Nucleus accumbens (tissue), 56 donors: ENCODE results near the gene ANAPC4.

ENCODE experiments used
- DNase-seq, 56 donors: peaks; one replicate each; lab custom pipeline; 2025; lab: John Stamatoyannopoulos, UW

Gene ANAPC4

DNA sequence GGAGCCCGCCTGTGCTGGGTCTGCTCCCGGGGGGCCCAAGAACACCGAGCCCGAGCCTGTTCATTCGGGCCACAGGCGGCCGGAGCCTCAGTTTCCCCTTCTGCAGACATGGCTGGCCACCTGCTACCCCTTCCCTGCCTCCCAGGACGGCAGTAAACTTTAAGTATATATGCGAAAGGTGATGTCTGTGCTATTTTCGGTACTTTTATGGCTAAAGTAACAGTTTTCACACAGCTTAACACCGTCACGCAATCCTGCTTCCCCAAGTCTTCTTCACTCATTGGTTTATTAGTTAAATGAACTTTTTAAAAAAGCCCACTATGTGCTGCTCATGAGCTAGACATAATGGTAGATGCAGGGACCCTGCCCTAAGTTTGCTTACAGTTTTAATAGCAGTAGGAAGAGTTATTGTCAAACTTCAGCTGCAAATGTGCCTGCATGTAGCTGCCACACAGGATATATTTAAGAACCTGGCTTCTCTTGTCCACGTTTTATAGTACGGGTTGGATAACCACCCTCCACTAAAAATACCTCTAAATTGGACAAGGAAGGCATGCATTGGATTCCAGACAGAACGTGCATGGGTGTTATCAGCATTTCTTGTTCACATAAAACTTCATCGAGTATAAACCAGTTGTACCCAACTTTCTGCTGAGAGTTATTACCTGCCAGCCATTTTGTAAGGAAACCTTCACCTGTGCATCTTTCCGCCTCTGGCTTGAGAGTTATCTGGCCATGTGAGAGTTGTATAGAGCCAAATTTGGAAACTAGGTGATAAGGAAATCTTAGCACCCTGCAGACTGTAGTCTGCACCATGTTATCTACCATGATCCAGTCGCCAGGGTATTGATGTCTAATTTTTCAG, 741 bp downstream of the ANAPC4 start:
- no peak for DNase-seq

DNA sequence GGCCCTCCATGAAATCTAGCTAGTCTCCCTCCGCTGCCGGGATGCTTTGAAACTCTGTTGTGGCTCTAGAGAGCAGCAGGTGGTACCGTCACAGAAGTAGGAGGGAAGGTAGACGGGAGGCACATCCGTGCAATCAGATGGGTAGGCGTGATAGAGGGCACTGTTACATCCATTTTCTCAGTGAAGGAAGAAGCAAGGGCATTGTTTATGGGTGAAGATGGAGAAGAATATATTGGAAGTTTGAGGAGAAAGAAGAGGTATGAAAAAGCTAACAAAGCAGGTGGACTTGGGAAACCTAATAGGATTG, 1.3 kb downstream of the ANAPC4 start:
- DNase-seq: no peak

DNA sequence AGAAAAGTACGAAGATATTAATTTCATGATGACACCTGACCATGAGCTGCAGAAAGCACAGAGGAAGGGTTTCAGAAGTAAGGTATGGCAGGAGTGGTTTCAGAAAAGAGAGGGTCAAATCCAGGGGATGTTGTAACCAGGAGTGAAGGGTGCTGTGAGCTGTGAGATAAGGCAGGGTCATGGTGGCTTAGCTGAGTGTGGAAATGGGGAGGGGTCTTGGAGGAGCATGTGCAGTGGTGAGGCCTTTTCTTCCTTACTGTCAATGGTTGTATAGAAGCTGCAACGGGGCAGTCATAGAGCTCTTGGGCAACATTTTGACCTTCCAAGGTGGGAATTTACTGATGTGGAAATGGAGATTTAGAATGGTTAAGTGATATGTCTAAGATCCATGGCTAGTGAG, 2.5 kb downstream of the ANAPC4 start:
- DNase-seq: no peak

DNA sequence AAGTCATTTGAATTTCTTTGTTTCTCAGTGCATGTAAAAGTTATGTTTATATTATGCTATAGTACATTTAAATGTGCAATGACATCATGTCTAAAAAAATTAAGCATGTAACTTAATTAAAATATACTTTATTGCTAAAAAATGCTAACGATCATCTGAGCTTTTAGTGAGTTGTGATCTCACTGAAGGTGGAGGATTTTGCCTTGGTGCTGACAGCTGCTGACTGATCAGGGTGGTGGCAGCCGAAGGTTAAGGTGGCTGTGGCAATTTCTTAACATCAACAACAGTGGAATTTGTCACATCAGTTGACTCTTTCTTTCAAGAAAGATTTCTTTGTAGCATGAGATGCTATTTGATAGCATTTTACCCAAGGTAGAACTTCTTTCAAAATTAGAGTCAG, 6.6 kb downstream of the ANAPC4 start:
- no peak for DNase-seq

DNA sequence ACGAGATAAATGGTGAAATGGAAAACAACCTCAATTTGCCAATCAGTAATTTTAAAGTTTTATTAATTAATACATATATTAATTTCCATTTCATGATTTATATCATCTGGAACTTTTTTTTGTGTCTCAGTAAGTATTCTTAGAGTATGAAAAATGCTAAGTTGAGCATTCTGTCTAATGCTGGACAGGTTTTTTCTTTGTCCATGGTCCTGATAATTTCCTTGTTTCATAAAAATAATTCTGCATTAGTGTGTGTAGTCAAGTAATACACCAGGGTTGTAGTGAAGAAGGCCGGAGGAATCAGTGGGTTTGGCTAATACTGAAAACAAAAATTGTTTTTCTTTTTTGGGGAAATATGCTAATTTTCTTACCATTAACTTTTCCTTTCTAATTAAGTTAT, 9.9 kb downstream of the ANAPC4 start:
- no peak for DNase-seq

DNA sequence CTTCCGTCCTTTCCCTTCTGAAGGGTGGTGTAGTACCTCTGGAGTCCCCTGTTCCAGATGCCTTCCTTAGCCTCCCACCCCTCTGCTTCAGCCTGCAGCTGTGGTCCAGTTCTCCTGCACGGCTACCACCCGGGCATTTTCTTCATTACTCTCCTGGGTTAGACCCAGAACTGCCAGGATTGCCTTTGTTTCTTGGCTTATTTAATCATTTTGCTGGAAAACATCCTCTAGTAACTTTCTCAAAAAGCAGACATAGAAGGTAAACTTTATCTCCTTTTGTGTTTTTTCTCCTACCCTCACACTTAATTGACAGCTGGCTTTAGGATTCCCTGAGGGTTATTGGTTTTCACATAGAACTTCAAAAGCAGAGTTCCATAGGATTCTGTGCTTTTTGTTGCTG, 20.2 kb downstream of the ANAPC4 start:
- DNase-seq: no peak

DNA sequence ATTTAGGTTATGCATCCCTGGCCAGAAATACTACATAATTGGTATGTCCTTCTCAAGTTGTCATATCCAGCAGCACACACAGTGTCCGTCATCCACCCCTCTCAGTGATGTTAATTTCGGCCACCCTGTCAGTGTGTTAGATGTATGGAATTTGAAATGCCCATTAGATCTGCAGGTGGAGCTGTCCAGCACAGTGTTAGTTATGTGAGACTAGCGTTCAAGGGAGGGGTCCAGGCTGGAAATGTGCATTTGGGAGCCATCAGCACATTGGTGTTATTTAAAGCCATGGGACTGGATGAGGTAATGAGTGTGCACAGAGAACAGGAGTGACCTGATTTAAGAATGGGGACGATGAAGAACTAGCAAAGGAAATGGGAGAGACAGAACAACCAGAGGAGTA, 22.4 kb downstream of the ANAPC4 start:
- no peak for DNase-seq

DNA sequence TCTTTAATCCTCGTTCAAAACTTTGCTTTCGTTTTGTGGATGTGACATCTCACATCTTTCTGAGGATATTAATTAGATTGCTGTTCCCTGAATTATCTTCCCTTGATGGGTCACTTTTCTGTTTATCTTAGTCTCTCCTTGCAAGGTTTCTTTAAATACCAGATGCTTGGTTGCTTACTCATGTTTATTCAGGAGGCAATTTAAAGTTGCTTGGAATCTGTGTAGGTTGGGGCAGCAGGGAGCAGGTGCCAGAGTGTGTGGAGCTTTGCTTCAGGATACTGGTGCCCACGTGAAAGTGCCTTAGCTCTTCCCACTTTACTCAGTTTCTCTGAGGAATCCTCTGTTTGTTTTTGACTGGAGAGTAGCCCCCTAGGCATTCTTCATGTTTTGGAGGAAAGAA, 24.0 kb downstream of the ANAPC4 start:
- no peak for DNase-seq

DNA sequence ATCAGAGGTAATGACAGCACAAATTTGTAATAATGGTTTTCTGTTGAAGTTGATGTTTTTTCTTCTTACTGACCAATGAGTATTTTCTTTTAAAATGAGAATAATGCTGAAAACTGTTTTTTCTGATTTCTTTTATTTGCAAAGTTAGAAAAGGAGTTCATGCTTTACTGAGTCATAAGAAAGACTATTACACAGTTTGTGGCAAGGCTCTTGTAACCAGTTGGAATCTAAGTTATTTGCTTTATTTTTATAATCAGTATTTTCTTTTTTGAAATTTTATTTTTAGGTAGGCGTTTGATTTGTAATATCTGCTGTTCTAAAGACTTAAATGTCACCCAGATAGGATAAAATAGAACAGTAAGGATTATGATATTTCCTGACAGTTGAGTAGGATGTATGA, 25.5 kb downstream of the ANAPC4 start:
- DNase-seq: no peak

DNA sequence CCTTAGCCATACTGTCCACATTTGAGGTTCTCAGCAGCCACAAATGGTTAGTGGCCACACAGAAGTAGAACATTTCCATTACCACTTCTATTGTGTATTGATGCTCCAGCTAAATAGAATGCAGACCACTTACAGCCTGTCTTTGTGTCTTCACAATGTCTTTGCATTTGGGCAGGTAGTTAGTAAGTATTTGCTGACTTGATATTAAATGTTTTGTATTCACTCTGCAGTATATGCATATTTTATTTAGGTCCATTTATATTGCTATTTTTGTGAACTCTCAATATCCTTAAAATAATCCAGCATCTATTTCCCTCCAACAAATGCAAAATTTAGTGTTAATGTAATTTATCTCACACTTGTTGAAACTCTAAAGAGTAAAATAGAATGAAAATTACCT, 26.6 kb downstream of the ANAPC4 start:
- DNase-seq: no peak

DNA sequence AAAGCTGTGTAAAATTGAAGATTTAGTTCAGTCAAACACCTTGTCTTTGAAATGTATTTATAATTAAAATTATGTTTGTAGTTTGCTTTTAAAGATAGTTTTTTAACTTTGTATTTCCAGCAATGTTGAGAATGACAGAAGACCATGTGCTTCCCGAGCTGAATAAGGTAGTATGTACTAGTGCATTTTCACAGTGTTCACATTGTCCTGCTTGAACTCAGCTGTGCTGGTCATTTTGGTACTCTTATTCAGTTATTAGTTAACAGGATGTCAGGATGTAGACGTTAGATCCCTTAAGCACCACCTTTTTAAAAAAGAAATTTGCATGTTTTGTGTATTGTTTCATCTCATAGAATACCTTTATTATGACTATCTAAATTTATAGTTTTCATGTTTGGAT, 28.4 kb downstream of the ANAPC4 start:
- DNase-seq: no peak

DNA sequence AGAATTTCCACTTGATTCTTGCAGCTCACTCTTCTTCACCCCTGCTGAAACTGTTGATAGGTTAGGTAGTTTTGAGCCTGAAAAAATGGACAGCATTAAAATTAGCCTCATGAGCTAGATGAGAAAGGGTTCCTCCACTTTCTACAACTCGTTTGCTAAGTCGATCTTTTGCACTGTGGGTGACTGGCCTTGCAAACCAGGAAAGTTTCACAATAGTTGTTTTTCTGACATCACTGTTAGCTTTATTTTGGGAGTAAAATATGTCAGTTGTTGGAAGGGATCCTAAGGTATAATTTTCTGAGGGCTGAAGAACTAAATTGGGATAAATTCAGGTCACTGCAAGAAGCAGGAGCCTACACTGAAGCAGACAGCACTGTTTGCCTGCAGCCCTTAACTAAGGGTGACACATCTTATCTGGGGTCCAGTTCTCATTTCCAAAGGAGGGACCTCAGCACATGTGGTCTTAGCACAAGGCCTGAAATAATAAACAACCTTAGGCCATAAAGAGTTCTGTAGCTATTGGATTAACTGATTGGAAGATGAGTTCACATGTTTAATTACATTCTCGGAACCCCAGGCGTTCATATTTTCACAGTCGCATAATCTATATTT, 29.1 kb downstream of the ANAPC4 start:
- no peak for DNase-seq

DNA sequence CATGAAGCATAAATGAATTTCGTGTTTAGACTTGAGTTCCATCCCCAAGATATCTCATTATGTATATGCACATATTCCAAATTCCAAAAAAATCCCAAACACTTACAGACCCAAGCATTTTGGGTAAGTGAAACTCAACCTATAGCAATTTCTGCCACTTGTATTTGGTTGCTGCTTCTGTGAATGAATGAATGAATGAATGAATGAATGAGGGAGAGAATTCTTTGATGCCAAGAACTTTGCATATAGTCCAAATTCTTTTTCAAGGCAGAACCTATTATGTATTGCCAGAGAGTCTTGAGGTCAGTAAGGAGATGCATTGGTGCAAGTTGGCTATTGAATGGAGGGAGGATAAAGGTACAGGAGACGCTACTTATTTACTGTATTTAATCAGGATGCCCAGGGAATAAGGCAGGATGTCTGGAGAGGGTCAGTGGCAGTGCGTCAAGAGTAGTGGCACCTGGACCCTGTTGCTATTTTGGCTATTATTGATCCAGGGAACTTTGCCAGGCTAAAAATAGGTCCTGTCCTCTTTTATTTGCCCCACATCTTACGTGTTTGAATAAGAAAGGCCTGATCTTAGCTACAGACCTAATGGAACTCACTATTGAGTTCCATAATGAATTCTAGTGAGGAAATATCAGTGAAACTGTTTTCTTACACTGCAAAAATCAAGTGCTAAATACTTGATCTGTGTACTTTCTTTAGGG, 33.9 kb downstream of the ANAPC4 start:
- DNase-seq: no peak

DNA sequence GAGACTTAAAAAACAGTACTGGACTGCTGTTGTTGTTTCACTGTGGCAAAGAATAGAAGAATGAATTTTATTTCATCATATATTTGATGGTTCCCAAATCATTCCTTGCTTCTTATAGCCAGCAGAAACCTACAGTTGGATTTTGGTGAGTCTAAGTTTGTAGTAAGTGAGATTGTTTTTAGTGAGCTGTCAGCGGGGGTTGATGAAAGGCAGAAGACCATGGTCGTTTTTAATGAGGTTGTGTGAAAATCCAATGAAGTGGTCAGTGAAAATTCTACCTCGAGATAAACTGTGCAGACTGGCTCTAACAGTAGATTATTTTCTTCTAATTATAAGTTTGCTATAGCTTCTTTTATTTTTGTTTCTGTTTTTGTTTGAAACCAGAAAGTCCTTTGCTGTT, 36.2 kb downstream of the ANAPC4 start:
- DNase-seq: no peak

DNA sequence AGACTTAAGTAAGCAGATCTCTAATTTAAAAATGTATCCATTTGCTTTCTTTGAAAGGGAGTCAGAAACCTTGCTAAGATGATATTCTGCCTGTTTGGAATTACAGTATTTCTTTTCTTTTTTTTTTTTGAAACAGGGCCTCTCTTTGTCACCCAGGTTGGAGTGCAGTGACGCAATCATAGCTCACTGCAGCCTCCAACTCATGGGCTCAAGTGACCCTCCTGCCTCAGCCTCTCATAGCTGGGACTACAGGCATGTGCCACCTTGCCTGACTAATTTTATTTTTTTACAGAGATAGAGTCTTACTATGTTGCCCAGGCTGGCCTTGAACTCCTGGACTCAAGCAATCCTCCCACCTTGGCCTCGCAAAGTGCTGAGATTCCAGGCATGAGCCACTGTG, 40.0 kb downstream of the ANAPC4 start:
- no peak for DNase-seq

DNA sequence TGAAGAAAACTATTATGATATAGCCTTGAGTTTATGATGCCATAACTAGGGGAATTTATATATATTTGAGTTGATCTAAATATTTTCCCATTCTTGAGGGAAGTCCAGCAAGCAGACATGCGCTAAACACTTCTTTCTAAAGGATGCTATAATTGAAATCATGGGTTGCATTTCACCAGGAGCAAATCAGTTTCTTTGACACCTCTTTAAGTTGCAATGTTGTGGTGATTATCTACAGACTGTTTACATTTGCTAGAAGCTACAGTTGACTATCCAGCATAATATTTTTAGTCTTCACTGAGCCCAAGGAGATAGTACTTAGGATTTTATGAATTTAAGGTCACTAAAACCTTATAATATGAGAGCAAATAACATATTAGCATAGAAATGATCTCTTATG, 43.9 kb downstream of the ANAPC4 start:
- no peak for DNase-seq

DNA sequence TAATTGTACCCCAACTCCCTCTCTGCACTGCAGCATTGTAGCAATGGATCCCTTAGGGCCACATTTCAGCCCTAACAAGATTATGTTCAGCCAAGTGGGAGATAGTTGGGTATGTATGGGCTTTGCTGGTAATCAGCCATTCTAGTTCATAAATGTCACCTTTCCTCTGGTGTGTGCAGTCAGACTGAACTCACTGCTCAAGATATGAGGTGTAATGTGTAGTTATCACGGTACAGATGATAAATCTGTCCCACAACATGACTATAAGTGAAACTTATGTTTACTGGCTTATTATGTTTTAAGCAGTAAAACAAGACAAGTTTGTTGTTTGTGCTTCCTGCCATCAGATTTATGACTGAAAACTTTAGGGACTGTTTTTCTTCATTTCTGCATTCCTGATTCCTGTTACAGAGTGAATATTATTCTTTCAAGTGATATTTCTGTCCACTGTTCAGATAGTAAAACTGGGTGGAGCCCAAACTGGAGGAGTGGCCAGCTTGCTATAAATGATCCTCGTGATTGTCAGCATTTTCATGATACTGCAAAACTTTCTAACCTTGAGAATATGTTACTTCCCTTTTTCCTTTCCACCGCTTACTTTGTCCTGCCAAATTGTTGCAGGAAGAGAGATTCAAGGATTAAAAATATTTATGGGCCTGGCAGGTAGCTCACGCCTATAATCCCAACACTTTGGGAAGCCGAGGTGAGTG, 44.9 kb downstream of the ANAPC4 start:
- no peak for DNase-seq

DNA sequence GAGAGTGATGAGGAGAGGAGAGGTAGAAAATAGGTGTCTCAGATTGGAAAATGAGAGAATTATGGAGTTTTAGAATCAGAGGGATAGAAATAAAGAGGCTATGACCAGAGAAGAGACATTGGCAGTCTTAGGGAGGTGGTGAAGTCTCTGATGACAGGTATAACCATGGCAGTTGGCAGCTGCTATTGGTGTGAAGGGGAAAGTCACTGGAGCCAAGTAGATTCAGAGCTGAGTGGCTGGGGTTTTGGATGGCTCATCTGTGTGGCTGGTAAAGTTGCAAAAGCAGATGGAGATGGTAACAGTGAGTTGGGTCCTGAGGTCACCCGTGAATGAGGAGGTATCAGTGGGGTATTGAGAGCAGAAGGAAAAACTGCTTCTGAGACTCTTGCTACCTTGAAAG, 46.5 kb downstream of the ANAPC4 start:
- no peak for DNase-seq

DNA sequence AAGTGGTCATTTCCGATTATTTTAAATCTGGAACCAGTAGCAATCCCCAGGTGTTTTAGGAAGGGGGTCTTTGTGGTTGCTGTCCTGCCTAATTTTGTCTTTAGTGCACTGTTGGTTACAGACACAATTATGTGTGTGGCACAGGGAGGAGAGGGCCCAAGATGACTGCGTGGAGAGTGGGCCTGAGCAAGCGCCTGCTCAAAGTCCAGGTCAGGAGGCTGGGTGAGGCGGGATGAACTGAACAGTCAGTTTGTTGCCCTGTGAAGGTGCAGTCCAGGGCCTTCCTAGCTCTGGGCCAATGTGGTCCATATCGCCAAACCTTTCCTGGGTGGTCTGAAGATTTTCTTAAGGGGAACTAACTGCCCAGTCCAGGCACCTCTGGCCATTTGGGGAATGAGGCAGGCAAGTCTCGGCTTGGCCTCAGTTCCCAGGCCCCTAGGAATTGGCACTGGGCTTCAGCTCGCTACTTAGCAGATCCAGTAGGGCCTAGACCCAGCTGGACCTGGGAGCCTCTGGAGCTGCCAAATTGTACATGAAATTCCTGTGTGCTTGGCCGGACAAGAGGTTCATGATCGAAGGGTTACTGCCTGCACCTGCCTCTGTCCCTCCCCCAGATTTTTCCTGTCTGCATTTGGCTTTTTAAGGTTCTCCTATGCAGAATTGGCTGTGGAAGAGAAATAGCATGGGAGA, 47.6 kb downstream of the ANAPC4 start:
- no peak for DNase-seq

DNA sequence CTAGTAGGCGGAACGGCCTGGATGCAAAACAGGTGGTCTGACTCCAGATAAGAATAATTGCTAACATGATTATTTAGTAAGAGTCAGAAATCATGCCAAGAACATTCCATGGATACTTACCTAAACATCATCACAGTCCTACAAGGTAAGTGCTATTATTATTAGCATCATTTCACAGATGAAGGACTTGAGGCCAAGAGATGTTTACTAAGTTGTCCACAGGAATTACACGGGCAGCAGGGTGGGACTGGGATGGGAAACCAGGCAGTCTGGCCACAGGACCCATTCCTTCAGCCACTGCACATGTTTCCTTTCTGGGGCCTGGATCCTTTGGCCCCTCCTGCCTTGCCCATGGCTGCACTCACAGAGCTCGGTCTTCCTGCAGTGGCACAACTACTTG, 48.3 kb downstream of the ANAPC4 start:
- no peak for DNase-seq

DNA sequence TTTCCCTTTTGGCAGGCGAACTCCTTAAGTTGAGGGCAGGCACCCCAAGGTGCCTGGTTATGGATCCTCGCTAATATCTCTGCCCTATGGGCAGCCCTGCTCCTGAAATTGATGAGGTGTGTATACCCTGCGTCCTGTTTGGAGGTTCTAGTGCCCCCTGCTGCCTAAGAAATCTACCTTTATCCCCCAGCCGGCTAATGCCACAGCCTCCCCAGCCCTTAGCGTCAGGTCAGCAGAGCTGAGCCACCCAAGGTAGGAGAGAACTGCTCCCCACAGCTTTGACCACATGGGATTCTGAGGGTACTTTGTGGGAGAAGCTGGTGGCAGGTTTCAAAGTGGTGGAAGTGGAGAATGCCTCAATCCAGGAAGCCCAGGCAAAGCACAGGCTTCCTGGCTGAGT, 50.8 kb downstream of the ANAPC4 start:
- no peak for DNase-seq
